Measurements from ENCODE around the gene DBNDD2.

Gene DBNDD2

DNA sequence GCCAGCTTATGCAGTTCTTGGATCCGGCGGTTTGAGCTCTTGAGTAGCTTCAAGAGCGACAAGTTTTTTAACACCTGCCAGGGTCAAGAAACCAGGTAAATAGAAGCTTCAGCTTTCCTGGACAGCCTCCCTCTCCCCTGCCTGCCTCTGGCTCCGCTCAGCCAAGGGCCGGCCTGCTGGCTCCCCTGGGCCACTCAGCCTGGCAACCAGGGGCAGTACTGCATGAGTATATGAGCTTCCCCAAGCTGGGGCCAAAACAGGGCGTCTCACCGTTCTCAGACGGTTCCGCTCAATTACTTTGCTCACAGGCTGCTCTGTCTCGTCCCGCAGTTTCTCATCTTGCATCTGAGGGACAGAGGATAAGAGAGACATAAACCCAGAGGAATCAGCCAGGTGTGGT lies 30.8 kb upstream of the DBNDD2 start:
- Histone ChIP-seq H3K9me3 (ENCODE audit: control extremely low read depth in 1 of 5, control insufficient read depth in 4 of 5, insufficient read depth in 2 of 5, low read depth in 1 of 5, low read length in 4 of 5) (no peaks in the 10 kb centered on the region), H3K27me3 (replicated peaks in 2 of 5; ENCODE audit: control insufficient read depth in 4 of 5, insufficient read depth in 5 of 5, low read length in 4 of 5) (no peaks in the 10 kb centered on the region), H3K4me1 (ENCODE audit: control extremely low read depth in 1 of 4, control insufficient read depth in 4 of 4, insufficient read depth in 4 of 4, low read length in 3 of 4) (peaks cover 0 to 13% (median 10%) of the 10 kb centered on the region in 4 experiments), H3K27ac (ENCODE audit: insufficient read depth in 1 of 2, low read depth in 1 of 2, low read length in 2 of 2, poor library complexity in 1 of 2, severe bottlenecking in 2 of 2) (no peak overlapping the region), H3K36me3 (ENCODE audit: control insufficient read depth in 4 of 4, insufficient read depth in 4 of 4, low read length in 3 of 4) (no peaks in the 10 kb centered on the region), H3K4me3 (ENCODE audit: control insufficient read depth in 1 of 7, extremely low read depth in 1 of 7, insufficient read depth in 4 of 7, low read depth in 2 of 7, low read length in 6 of 7) (no peak overlapping the region)
- ChIA-PET CTCF (interaction anchor here (0.6 to 22.7 kb wide), 7 partner anchors 10 to 374 kb away, joined by 3 to 353 read pairs (median 4); partner anchors contain the start of gene DBNDD2), POLR2A (no interaction called here)
- DNase-seq: no peak
- WGBS (ENCODE audit: insufficient coverage): 96% methylated on average over 10 of the region's 11 CpGs

DNA sequence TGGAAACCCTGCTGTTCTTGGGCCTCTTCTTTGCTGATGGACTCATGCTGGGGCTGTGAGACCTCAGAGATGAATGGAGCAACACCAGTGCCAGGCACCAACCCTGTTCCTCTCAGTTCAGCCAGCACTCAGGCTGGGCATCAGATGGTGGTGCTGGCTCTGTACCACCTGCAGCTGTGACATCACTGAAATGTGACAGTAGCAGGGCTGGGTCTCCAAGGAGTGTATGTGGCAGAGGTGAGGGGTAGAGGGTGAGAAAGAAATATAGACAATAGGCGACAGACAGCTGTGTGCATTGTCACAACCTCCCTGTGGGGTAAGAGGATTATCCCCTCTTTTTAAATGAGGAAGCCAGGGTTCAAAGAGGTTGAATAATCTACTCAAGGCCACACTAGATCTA lies 29.9 kb upstream of the DBNDD2 start, which contains the start of gene TP53TG5:
Gene TP53TG5 (minus strand): TSS at position 135 of the 400 bp plus-strand sequence. CDS start 89 bp downstream, at position 46.
- no peak within 1 kb of the TSS for H3K27ac ChIP-seq (ENCODE audit: insufficient read depth in 1 of 2, low read depth in 1 of 2, low read length in 2 of 2, poor library complexity in 1 of 2, severe bottlenecking in 2 of 2)
- H3K27me3 ChIP-seq (replicated peaks in 2 of 5; ENCODE audit: control insufficient read depth in 4 of 5, insufficient read depth in 5 of 5, low read length in 4 of 5): no peaks in the 10 kb centered on the region
- DNase-seq: no peak
- no peaks in the 10 kb centered on the region for H3K9me3 ChIP-seq (ENCODE audit: control extremely low read depth in 1 of 5, control insufficient read depth in 4 of 5, insufficient read depth in 2 of 5, low read depth in 1 of 5, low read length in 4 of 5)
- ChIA-PET POLR2A (no interaction called here), CTCF (interaction anchor here (6.2 to 22.7 kb wide), 3 partner anchors 29 to 57 kb away, joined by 37 to 353 read pairs (median 53); partner anchors contain the start of gene DBNDD2)
- 83% methylated on average over 1 of the region's 1 CpG for WGBS (ENCODE audit: insufficient coverage)
- H3K4me1 ChIP-seq (ENCODE audit: control extremely low read depth in 1 of 4, control insufficient read depth in 4 of 4, insufficient read depth in 4 of 4, low read length in 3 of 4): peaks cover 0 to 9% (median 5%) of the 10 kb centered on the region in 4 experiments
- no peak within 1 kb of the TSS for H3K4me3 ChIP-seq (ENCODE audit: control insufficient read depth in 1 of 7, extremely low read depth in 1 of 7, insufficient read depth in 4 of 7, low read depth in 2 of 7, low read length in 6 of 7)
- no peaks in the 10 kb centered on the region for H3K36me3 ChIP-seq (ENCODE audit: control insufficient read depth in 4 of 4, insufficient read depth in 4 of 4, low read length in 3 of 4)

DNA sequence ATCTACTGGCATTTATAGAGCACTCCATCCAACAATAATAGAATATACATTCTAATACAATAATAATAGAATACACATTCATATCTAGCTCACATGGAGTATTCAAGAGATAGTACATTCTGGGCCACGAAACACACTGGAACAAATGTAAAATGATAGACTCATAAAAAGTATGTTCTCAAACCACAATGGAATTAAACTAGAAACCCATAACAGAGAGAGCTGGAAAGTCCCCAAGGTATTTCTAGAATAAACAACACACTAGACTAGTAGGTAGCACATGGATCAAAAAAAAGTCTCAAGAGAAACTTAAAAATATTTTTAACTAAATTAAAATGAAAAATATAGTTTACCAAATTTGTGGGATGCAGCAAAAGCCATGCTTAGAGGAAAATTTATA lies 20.8 kb upstream of the DBNDD2 start:
- WGBS (ENCODE audit: insufficient coverage): no CpG with 5 or more reads among the region's 1 CpG
- H3K4me1 ChIP-seq (ENCODE audit: control extremely low read depth in 1 of 4, control insufficient read depth in 4 of 4, insufficient read depth in 4 of 4, low read length in 3 of 4): no peaks in the 10 kb centered on the region
- no peak overlapping the region for H3K27ac ChIP-seq (ENCODE audit: insufficient read depth in 1 of 2, low read depth in 1 of 2, low read length in 2 of 2, poor library complexity in 1 of 2, severe bottlenecking in 2 of 2)
- ChIA-PET CTCF (interaction anchor here (1.6 to 3.6 kb wide), 4 partner anchors 10 to 64 kb away, joined by 4 to 20 read pairs (median 8); no protein-coding TSS in a partner anchor), POLR2A (no interaction called here)
- no peak overlapping the region for H3K4me3 ChIP-seq (ENCODE audit: control insufficient read depth in 1 of 7, extremely low read depth in 1 of 7, insufficient read depth in 4 of 7, low read depth in 2 of 7, low read length in 6 of 7)
- DNase-seq: no peak
- no peaks in the 10 kb centered on the region for H3K36me3 ChIP-seq (ENCODE audit: control insufficient read depth in 4 of 4, insufficient read depth in 4 of 4, low read length in 3 of 4)
- H3K9me3 ChIP-seq (ENCODE audit: control extremely low read depth in 1 of 5, control insufficient read depth in 4 of 5, insufficient read depth in 2 of 5, low read depth in 1 of 5, low read length in 4 of 5): no peaks in the 10 kb centered on the region
- H3K27me3 ChIP-seq (replicated peaks in 2 of 5; ENCODE audit: control insufficient read depth in 4 of 5, insufficient read depth in 5 of 5, low read length in 4 of 5): no peaks in the 10 kb centered on the region

DNA sequence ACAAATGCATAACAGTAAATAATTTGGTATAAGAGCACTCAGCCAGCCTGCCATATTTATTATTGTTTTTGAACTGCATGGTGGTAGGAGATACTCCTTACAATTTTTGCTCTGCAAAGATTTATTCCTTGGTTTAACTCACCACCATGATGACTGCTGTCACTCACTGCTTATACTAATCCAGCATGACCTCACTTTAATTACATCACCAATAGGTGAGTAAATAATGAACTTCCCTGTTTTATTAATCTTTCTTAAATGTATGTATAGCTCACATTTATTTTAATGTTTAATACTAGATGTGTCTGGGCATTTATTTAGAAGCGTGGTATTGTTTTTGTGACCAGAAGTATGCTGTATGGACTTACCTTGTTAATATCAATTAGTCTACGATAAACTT lies 17.2 kb upstream of the DBNDD2 start:
- ChIA-PET POLR2A (interaction anchor here (0.6 to 1.0 kb wide), 2 partner anchors 18 to 45 kb away, joined by 3 to 4 read pairs; no protein-coding TSS in a partner anchor), CTCF (interaction anchor here (0.8 to 2.3 kb wide), 2 partner anchors 12 to 46 kb away, joined by 3 to 9 read pairs; no protein-coding TSS in a partner anchor)
- no CpG with 5 or more reads among the region's 2 CpGs for WGBS (ENCODE audit: insufficient coverage)
- no peaks in the 10 kb centered on the region for H3K27me3 ChIP-seq (replicated peaks in 2 of 5; ENCODE audit: control insufficient read depth in 4 of 5, insufficient read depth in 5 of 5, low read length in 4 of 5)
- no peak for DNase-seq
- no peaks in the 10 kb centered on the region for H3K9me3 ChIP-seq (ENCODE audit: control extremely low read depth in 1 of 5, control insufficient read depth in 4 of 5, insufficient read depth in 2 of 5, low read depth in 1 of 5, low read length in 4 of 5)
- H3K27ac ChIP-seq (ENCODE audit: insufficient read depth in 1 of 2, low read depth in 1 of 2, low read length in 2 of 2, poor library complexity in 1 of 2, severe bottlenecking in 2 of 2): no peak overlapping the region
- no peaks in the 10 kb centered on the region for H3K36me3 ChIP-seq (ENCODE audit: control insufficient read depth in 4 of 4, insufficient read depth in 4 of 4, low read length in 3 of 4)
- no peak overlapping the region for H3K4me3 ChIP-seq (ENCODE audit: control insufficient read depth in 1 of 7, extremely low read depth in 1 of 7, insufficient read depth in 4 of 7, low read depth in 2 of 7, low read length in 6 of 7)
- no peaks in the 10 kb centered on the region for H3K4me1 ChIP-seq (ENCODE audit: control extremely low read depth in 1 of 4, control insufficient read depth in 4 of 4, insufficient read depth in 4 of 4, low read length in 3 of 4)

DNA sequence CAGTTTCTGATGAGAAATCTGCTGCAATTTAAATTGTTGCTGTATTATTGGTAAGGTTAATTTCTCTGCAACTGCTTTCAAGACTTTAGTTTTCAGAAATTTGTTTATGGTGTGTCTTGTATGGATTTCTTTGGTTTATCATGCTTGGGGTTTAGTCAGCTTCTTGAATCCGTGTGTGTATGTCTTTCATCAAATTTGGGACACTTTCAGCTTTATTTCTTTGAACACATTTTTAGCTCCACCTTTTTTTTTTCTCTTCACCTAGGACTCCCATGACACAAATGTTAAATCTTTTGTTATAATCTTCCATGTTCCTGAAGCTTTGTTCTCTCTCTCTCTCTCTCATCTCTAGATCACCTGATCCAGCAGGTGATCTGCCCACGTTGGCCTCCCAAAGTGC lies 16.5 kb upstream of the DBNDD2 start:
- WGBS (ENCODE audit: insufficient coverage): 100% methylated on average over 2 of the region's 2 CpGs
- POLR2A ChIA-PET: interaction anchor here (0.6 to 1.0 kb wide), 2 partner anchors 19 to 45 kb away, joined by 3 to 4 read pairs; no protein-coding TSS in a partner anchor
- Histone ChIP-seq H3K27ac (ENCODE audit: insufficient read depth in 1 of 2, low read depth in 1 of 2, low read length in 2 of 2, poor library complexity in 1 of 2, severe bottlenecking in 2 of 2) (no peak overlapping the region), H3K4me1 (ENCODE audit: control extremely low read depth in 1 of 4, control insufficient read depth in 4 of 4, insufficient read depth in 4 of 4, low read length in 3 of 4) (no peaks in the 10 kb centered on the region), H3K36me3 (ENCODE audit: control insufficient read depth in 4 of 4, insufficient read depth in 4 of 4, low read length in 3 of 4) (no peaks in the 10 kb centered on the region), H3K9me3 (ENCODE audit: control extremely low read depth in 1 of 5, control insufficient read depth in 4 of 5, insufficient read depth in 2 of 5, low read depth in 1 of 5, low read length in 4 of 5) (no peaks in the 10 kb centered on the region), H3K27me3 (replicated peaks in 2 of 5; ENCODE audit: control insufficient read depth in 4 of 5, insufficient read depth in 5 of 5, low read length in 4 of 5) (no peaks in the 10 kb centered on the region), H3K4me3 (ENCODE audit: control insufficient read depth in 1 of 7, extremely low read depth in 1 of 7, insufficient read depth in 4 of 7, low read depth in 2 of 7, low read length in 6 of 7) (no peak overlapping the region)
- CTCF ChIA-PET: interaction anchor here (0.8 to 2.3 kb wide), 2 partner anchors 11 to 46 kb away, joined by 3 to 9 read pairs; no protein-coding TSS in a partner anchor
- no peak for DNase-seq

DNA sequence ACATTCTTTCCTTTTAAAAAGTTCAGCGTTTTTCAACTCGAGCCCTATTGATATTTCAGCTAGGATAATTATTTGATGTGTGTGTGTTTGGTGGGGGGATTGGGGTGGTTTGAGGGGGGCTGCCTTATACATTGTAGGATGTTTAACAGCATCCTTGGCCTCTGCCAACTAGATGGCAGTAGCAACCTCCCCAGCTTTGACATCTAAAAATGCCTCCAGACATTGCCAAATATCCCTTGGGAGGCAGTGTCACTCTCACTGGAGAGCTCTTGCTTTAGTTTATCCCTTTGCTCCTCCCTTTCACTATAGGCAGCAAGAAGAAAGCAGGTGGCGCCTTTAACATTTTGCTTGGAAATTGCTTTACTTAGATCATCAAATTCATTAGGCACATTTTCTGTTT lies 15.4 kb upstream of the DBNDD2 start:
- Histone ChIP-seq H3K27ac (ENCODE audit: insufficient read depth in 1 of 2, low read depth in 1 of 2, low read length in 2 of 2, poor library complexity in 1 of 2, severe bottlenecking in 2 of 2) (no peak overlapping the region), H3K4me1 (ENCODE audit: control extremely low read depth in 1 of 4, control insufficient read depth in 4 of 4, insufficient read depth in 4 of 4, low read length in 3 of 4) (no peaks in the 10 kb centered on the region), H3K36me3 (ENCODE audit: control insufficient read depth in 4 of 4, insufficient read depth in 4 of 4, low read length in 3 of 4) (no peaks in the 10 kb centered on the region), H3K4me3 (ENCODE audit: control insufficient read depth in 1 of 7, extremely low read depth in 1 of 7, insufficient read depth in 4 of 7, low read depth in 2 of 7, low read length in 6 of 7) (no peak overlapping the region), H3K27me3 (replicated peaks in 2 of 5; ENCODE audit: control insufficient read depth in 4 of 5, insufficient read depth in 5 of 5, low read length in 4 of 5) (no peaks in the 10 kb centered on the region), H3K9me3 (ENCODE audit: control extremely low read depth in 1 of 5, control insufficient read depth in 4 of 5, insufficient read depth in 2 of 5, low read depth in 1 of 5, low read length in 4 of 5) (no peaks in the 10 kb centered on the region)
- WGBS (ENCODE audit: insufficient coverage): 100% methylated on average over 1 of the region's 3 CpGs
- no peak for DNase-seq
- POLR2A ChIA-PET: no interaction called here
- CTCF ChIA-PET: interaction anchor here (0.6 to 2.3 kb wide), 5 partner anchors 12 to 1124 kb away, joined by 3 to 9 read pairs (median 3); no protein-coding TSS in a partner anchor

DNA sequence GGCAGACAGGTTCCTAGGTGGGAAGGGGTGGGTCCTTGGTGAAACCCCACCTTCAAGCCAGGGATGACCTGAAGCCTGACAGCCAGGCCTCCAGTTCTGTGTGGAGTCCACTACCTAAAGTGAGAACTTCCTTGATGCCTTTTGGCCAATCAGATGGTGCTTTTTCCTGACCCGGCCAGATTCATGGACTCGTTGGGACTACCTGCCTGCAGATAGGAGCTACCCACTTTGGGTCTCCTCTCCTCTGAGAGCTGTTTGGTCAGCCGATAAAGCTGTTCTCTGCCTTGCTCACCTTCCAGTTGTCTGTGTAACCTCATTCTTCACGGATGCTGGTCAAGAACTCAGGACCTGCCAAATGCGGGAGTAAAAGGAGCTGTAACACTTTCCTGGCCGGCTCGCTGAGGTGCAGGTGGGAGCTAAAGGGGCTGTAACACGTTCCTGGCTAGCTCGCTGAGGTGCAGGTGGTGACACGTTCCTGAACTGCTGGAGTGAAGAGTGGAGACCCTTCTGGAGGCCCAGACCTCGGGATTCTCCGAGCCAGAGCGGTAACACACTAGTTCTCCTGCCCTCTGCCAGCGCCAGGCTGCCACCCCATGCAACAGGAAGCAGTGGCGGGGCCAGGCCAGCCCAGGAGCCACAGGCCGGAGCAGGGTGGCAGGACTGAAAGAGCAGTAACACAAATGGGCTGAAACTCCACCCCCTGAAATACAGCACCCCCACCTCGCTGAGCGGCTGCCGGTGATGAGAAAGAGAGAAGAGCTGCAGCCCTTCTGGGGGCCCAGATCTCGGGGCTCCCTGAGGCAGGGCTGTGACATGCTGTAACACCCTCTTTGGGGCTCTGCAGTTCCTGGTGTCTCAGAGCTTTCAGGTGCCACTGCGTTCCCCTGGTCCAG lies 13.6 kb upstream of the DBNDD2 start:
- H3K9me3 ChIP-seq (ENCODE audit: control extremely low read depth in 1 of 5, control insufficient read depth in 4 of 5, insufficient read depth in 2 of 5, low read depth in 1 of 5, low read length in 4 of 5): peaks cover 0 to 2% (median 0%) of the 10 kb centered on the region in 5 experiments
- H3K4me3 ChIP-seq (ENCODE audit: control insufficient read depth in 1 of 7, extremely low read depth in 1 of 7, insufficient read depth in 4 of 7, low read depth in 2 of 7, low read length in 6 of 7): no peak overlapping the region
- no peaks in the 10 kb centered on the region for H3K36me3 ChIP-seq (ENCODE audit: control insufficient read depth in 4 of 4, insufficient read depth in 4 of 4, low read length in 3 of 4)
- H3K4me1 ChIP-seq (ENCODE audit: control extremely low read depth in 1 of 4, control insufficient read depth in 4 of 4, insufficient read depth in 4 of 4, low read length in 3 of 4): no peaks in the 10 kb centered on the region
- DNase-seq: no peak
- ChIA-PET CTCF (interaction anchor here (0.6 to 1.8 kb wide), 5 partner anchors 9 to 42 kb away, joined by 3 to 6 read pairs (median 4); partner anchors contain the start of gene SYS1), POLR2A (no interaction called here)
- no peak overlapping the region for H3K27ac ChIP-seq (ENCODE audit: insufficient read depth in 1 of 2, low read depth in 1 of 2, low read length in 2 of 2, poor library complexity in 1 of 2, severe bottlenecking in 2 of 2)
- WGBS (ENCODE audit: insufficient coverage): 90% methylated on average over 20 of the region's 21 CpGs
- H3K27me3 ChIP-seq (replicated peaks in 2 of 5; ENCODE audit: control insufficient read depth in 4 of 5, insufficient read depth in 5 of 5, low read length in 4 of 5): no peaks in the 10 kb centered on the region
